HG02763 (cell line): ENCODE measurements around the gene CALCB.

Source experiments
- ATAC-seq: cut with Tn5 transposase; IDR thresholded peaks from one replicate; pipeline ENCODE4 v1.9.1; 2021; ENCODE audit warnings: mild to moderate bottlenecking, moderate library complexity; ENCODE audit not compliant: unreplicated experiment

CALCB gene

DNA sequence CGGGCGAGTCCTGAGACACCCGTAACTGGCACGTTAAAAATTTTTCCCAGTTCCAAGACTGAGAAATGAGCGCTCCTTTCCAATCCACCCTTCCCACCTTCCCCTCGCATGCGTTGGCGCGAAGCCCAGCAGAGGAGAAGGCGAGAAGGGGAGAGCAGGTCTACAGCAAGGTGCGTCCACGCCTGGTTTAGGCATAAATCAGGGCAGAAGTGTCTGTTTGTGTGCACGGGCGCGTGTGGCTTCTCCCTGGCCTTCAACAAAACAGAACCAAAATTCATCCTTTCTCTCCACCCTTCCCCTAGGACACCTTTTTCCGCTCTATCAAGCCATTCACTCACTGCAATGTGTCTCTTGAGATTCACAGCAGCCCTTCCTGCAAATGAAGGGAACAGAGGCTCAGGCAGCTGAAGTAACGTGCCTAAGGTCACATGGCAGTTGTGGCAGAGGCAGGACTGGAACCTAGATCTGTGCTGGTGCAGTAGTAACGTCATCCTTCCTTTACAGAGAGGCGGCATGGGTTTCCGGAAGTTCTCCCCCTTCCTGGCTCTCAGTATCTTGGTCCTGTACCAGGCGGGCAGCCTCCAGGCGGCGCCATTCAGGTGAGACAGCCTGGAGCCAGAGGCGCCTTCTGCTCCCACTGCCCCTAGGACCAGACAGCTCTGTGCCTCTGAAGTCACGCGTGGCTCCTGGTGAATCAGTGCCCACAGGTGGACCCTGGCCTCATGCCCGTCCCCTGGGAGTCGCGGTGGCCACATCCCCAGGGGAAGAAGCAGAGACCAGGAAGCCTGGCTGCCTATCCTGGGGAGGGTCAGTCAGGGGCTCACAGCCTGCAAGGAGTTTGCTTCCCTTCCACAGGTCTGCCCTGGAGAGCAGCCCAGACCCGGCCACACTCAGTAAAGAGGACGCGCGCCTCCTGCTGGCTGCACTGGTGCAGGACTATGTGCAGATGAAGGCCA, 1.1 kb downstream of the CALCB start:
- peak; percentile 93 for ATAC-seq

DNA sequence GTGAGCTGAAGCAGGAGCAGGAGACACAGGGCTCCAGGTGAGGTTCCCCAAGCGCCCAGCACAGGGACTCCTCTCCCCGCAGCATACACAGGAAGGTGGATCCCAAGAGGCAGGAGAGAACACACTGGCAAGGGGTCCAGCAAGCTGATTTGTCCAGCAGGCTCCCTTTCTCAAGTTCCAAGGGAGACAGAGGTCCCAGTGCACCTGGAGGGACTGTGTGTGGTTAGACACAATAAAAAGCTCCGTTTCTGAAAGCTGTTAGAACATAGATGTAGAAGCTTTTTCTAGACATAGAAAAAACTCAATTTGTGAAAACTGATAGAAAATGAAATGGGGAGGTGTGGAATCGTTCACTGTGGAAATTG, 1.8 kb downstream of the CALCB start:
- no peak for ATAC-seq

DNA sequence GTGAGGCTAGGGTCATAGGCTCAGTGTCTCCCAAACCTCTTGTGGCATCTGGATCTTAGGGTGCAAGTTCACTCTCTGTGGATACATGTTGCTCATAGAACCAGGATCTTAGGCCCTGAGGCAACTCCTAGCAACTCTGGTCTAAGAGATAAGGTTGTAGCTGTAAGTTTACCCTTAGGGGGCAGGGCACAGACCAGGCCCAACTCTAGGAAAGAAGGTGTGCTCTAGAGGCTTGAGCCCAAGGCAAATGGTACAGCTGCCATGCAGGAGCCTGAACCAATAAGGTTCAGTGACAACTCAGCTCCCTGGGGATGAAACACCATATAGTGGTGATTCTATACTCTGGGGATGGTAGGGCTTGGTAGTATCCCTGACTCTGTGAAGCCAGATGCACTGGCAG, 17.8 kb downstream of the CALCB start:
- no peak for ATAC-seq

DNA sequence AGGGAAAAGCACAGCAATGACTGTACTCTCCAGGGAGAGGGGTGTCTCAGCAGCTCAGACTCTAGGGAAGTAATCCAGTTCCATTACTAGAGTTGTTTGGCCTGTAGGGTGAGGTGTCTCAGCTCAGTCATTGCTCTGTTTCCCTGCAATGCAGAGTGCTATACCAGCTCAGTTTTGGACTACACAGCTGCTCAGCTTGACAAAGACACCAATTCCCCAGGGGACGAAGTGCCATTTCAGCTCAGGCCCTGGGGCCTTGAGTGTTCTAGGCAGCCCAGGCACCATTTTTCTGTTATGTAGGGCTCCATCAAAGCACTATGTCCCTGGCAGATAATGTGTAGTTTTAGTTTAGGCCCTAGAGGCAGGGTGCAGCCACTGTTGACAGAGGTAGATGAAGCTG, 18.2 kb downstream of the CALCB start:
- ATAC-seq: no peak

DNA sequence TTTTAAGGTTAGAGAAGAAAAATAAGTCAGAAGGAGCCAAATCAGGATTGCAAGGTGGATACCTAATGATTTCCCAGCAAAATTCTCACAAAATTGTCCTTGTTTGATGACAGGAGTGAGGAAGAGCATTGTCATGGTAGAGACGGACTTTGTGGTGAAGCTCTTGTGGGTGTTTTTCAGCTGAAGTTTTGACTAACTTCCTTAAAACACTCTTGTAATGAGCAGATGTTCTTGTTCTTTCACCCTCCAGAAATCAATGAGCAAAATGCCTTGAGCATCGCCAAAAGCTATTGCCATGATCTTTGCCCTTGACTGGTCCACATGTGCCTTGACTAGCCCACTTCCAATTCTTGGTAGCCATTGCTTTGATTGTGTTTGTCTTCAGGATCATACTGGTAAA, 20.0 kb downstream of the CALCB start:
- no peak for ATAC-seq

DNA sequence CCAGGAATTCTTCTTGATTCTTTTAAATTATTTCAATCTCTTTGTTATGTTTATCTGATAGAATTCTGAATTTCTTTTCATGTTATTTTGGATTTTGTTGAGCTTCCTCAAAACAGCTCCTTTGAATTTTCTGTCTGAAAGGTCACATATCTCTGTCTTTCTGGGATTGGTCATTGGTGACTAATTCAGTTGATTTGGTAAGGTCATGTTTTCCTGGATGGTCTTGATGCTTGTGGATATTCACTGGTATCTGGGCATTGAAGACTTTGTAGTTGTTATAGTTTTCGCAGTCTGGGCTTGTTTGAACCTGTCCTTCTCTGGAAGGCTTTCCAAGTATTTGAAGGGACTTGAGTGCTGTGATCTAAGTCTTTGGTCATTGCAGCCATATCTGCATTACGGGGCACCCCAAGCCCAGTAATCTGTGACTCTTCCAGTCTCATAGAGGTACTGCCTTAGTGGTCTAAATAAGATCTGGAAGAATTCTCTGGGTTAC, 22.4 kb downstream of the CALCB start:
- ATAC-seq: no peak

DNA sequence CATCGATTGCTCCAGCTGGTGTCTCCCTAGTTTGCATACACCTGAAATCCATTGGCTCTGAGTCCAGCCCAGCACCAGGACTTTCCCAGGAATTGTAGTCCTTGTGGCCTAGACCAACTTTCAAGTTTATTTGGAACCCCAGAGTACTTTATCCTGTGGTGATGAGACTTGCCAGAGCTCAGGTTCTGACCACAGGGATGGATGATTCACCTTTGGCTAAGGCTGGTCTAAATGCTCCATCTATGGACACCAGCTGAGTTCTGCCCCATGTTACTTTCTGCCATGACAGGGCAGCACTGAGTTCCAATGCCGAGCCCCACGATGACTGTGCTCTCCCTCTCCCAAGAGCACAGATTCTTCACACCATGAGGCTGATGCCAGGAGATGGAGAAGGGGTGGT, 24.0 kb downstream of the CALCB start:
- ATAC-seq: no peak

DNA sequence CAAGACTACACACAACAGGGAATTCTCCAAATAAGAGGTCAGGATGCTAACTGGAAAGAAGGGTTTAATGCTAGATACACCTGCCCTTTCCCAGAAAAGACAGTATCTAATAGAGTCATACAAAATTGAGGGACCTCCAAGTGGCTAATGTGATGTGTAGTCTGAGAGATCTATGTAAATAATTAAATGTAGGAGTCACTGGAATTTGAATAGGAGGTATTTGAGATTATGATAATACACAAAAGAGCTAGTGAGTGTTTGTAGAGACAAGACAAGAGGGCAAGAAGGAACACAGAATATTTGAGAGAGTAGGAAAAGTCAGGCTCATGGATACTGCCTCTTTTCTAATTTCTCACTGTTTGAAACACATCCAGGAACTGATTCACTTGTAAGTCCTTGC, 25.9 kb downstream of the CALCB start:
- no peak for ATAC-seq

DNA sequence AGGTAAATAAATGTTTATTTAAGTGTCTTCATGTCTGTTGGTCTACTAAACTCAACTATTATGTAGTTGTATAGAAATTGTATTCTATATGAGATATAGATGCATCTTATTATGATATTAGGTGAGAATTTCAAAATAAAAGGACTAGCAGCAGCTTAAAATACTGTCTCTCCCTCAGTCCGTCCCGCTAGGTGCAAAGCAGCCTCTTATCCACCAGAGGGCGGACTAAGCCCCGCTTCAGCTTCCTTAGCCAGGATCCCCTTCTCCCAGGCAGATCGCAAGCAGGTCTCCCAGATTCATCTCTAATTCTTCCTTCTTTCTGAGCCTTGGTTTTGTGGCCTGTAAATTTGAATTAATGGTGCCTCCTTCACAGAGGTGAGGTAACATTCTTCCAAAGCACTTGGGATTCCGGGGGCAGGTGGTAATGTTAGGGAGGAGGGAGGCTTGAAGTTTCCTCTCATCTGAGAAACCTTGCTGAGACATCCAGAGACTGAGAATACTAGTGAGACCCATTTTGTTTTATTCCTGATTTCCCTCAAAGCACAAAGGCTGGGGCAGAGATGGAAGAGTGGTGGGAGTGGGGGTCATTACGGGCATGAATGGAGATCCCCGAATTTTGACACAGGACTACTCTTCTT, 27.8 kb downstream of the CALCB start:
- peak; percentile 85 for ATAC-seq

DNA sequence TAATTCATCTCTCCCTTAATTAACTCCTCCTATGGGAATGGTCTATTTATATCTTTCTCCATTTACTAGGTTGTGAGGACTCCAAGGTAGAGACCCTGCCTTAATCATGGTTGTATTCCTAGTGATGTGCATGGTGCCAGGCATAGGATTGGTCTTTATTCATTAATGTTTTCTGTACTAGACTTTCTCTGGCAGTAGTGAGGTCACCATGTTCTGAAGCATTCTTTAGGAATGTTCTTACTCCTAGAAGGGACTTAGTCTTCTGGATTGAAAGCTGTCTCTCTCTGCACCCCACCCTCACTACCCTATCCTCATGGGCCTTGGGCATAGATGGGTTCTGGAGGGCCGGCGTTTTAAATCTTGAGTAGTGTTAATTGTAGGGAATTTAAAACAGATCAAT, 30.8 kb downstream of the CALCB start:
- no peak for ATAC-seq

DNA sequence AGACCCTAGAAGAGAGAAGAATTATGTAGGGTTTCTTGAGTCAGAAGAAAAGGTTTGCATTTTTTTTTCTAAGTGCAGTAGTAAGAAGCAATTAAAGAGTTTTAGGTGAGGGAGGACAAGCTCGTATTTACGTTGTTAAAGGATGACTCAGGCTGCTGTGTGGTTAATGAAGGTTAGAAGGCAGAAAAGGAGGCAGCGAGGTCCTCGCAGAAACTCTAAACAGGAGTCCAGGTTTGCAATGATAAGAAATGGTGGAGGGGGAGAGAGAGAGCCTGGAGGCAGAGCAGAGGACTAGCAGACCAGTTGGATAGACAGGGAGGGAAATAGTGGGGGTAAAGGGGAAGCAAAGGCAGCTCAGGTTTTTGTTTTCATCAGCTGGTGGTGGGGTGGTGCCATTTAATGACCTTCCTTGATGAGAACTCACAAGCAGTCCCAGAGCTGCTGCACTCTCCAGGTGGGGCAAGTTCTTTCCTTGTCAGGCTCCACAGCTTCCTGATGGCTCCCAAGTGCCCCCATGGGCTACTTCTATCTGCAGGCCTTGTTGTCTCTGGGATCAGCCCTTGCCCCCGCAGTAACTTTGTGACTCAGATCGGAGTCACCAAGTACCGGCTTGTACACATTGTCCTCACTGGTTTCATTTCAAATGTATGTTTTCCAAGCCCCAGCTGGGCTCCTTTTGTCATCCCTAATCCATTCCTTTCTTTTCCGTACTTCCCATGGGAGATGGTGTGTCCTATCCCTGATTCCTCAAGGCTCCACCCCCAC, 33.0 kb downstream of the CALCB start:
- ATAC-seq: no peak

DNA sequence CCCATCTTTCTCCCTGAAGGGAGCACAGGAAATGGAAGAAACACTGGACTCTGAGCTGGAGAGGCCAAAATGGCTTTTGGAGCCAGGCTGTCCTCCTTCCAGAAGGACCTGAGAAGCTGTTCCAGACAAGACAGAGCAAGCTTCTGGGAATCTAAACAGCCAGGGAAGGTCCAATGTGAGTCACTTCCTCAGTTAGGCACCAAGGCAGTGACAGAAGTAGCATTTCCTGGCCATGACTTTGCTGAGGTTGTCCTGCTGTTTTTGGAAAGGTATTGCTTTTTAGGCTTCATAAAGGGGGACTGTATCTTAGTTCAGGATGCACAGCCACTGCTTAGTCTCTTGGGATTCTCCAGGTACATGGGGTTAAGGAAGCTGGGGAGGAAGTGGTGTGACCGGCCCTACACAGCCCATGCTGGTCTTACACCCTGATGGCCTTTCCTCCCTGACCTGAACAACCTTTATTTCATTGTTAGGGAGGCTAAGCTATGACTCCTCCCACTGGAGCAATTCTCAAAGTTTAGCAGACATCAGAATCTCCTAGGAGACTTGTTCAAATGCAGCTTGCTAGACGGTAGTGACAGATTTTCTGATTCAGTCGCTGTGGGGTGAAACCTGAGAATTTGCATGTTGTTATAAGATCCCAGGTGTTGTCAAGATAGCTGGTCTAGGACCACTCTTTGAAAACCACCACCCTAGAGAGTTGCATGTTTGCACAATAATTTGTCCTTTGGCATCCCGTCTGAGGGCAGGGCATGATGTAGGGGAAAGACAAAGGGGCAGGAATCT, 34.5 kb downstream of the CALCB start:
- ATAC-seq: peak; percentile 76

DNA sequence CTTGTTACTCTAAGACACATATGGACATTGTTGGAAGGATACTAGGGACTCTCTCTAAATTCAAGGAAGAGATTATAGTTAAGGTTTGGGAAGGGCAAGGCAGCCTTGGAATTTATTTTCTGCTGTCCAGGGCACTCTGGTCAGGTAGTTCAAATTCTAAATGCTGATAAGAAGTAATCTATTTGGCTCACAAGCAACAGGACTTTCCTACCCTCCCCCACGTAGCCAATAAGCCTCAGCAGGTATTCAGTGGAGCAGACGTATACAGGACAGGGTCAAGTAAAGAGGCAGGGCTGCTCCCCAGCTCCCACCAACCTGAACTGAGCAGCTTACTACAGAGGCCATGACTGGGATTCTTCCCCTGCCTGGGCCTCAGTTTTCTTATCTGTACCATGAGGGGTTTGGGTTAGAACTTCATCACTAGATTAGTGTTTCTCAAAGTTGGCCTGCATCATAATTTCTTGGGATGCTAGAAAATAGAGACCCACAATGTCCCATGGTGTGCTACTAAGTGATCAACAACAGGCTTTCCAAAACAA, 35.3 kb downstream of the CALCB start:
- no peak for ATAC-seq

DNA sequence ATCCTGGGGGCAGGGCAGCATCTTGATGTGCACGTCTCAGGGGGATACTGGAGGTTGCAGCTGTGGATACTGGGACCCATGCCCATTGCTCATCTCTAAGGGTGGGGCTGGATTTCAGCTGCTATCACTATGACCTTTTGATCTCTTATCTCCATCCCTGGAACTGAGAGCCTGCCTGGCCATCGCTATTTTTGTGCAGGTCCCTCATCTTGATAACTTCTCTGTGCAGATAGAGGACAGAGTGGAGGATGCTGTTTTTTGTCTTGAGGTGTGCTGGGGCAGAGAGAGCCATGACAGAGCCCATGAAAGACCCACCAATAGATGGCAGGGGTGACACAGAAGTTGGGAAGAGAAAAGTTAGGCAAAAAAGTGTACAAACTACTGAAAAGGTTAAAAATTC, 36.2 kb downstream of the CALCB start:
- ATAC-seq: no peak

DNA sequence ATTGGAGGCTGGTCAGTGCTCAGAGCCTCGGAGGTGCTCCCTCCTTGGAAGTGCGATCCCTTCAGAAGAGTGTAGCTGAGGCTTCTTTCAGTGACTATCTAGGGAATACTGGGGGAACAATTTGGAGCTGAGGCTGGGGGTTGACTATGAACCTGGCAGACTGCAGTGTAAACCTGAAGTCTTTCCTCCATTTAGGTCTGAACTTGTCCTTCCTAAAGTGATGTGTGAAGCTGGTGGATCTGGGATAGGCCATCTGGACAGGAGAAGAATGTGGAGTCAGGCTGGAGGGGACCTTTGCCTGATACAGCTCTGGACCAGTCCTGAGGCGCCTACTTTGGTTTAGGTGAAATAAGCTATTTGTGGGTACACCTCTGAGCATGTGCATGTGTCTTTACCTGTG, 37.8 kb downstream of the CALCB start:
- no peak for ATAC-seq

DNA sequence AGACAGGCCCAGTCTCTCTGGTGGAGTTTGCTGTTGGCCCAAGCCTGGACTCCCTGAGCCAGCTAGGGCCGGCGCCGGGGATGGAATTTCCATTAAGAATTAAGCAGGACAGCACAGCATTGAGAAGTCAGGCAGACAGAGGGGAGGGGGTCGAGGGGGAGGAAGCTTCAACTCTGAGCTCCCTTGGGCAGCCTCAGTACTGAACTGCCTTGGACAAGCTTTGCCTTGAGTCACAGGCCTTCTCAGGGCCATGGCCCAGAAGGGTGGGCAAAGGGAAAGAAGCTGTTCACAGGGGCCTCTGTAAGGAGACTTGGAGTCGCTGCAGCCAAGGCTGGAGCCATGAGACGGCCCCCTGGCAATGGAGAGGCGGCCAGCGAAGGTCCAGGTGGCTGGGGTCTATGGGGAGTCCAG, 38.7 kb downstream of the CALCB start:
- ATAC-seq: no peak

DNA sequence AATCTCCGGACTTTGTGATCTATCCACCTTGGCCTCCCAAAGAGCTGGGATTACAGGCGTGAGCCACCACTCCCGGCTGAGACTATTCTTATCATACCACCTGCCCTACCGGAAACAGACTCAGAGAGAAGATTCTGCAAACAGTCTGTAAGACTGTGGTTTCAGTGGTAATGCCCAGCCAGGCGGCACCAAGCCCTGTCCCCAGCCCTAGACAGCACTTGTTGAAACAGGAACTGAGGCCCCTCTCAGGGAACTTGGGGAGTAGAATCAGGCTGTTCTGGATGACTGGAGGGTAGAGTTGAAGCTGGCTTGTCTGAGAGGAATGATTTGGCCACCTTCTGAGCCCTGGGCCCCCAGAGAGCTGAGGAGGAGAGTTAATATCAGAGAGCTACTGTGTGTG, 40.0 kb downstream of the CALCB start:
- ATAC-seq: peak; percentile 94

DNA sequence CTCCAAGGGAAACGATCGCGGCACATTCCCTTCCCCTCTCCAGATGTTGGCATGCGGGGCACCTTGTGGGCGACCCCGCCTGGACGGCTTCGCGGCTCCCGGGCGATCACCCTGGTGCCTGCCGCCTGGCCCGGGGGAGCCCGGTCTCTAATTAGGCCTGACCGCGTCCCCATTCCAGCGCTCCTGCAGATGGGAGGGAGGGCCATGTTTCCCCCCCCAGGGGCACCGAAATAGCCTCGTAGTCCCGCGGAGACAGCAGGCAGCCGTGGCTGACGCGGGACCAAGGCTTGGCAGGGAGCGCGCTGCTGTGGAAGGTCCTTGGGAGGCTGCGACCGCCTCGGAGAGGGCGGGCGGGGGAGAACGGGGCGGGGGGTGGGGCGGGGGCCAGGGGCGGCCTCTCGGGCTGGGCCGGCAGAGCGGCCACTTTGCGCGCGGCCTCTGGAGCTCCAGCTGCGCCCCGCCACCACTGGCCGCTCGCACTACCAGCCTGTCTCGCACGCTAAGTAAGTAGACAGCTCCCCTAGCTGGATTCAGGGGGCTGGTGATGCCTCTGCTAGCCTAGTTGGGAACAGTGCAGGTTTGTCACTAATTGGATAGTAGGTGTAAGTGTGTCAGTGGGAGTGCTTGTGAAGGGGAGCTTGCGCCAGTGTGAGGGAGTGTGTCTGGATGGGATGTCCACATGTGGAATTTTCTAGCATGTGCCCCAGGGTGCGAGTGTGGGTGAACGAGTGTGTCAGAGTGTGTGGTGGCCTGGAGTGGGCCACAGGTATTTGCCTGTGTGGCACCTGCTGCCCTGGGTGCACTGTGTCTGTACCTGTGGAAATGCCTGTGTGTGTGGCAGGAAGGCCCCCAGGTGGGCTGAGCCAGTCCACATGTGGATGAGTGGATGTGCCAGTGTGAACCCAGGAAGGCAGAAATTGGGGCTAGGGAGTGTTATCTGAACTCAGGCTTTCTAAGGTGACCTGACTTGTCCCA, 41.4 kb downstream of the CALCB start, which contains the start of gene INSC:
Gene INSC (plus strand): TSS at position 423 of the 975 bp plus-strand sequence. CDS start 34,252 bp downstream, outside the sequence.
- ATAC-seq: no peak

DNA sequence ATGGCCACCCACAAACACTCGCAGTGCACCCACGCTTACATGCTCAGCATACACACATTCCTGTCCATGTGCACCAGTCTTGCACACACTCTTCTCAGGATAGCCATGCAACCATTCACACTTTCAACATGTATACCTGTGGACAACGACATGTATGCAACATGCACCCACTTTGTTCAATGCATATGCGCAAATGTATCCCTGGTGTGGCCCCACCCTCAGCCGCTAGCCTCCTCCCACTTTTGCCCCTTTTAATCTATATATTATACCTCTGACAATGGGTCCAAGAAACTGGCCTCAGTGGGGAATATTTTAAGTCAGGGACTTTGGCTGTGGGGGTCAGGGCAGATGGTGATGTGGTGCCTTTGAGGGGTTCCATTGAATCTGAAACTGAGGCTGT, 42.3 kb downstream of the CALCB start:
- no peak for ATAC-seq
